ENCODE results near the gene FAF1.

DNA sequence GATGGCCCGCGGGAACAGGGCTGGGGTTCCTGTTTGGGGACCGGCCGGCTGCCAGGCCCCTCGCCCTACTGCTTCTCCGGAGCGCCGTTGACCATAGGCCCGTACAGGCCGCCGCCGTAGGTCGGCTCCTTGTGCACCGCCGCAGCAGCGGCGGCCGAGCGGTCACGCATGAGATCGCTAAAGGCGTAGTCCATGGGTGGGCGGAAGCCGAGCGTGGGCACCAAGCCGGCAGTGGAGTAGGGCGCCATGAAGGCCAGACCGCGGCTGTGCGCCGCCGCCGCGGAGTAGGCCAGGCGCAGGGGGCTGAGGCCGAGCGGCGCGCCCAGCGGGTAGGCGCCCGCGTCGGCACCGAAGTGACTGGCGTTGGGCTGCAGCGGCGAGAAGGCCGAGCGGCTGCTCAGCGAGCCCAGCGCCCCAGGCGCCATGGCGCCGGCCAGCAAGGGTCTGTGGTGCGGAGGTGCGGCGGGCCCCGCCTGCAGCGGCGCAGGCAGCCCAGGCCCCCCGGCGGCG, 541.4 kb downstream of the FAF1 start:
- TF ChIP-seq, protein P1, sequence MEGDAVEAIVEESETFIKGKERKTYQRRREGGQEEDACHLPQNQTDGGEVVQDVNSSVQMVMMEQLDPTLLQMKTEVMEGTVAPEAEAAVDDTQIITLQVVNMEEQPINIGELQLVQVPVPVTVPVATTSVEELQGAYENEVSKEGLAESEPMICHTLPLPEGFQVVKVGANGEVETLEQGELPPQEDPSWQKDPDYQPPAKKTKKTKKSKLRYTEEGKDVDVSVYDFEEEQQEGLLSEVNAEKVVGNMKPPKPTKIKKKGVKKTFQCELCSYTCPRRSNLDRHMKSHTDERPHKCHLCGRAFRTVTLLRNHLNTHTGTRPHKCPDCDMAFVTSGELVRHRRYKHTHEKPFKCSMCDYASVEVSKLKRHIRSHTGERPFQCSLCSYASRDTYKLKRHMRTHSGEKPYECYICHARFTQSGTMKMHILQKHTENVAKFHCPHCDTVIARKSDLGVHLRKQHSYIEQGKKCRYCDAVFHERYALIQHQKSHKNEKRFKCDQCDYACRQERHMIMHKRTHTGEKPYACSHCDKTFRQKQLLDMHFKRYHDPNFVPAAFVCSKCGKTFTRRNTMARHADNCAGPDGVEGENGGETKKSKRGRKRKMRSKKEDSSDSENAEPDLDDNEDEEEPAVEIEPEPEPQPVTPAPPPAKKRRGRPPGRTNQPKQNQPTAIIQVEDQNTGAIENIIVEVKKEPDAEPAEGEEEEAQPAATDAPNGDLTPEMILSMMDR (IDR thresholded peaks at IDR 0.05; ENCODE audit: low read depth, low read length, poor library complexity, severe bottlenecking) = no peak
- no peak for TF ChIP-seq EZH2phosphoT487 (IDR thresholded peaks at IDR 0.05; ENCODE audit: borderline replicate concordance, low read length)

Data from DOHH2 (cell line).